GM18511 (cell line): ENCODE measurements around the gene AP1B1.

Experiments
- ATAC-seq: cut with Tn5 transposase; IDR thresholded peaks from one replicate; pipeline ENCODE4 v1.9.1; 2021; ENCODE audit warnings: mild to moderate bottlenecking, moderate library complexity; ENCODE audit not compliant: unreplicated experiment

Gene AP1B1

DNA sequence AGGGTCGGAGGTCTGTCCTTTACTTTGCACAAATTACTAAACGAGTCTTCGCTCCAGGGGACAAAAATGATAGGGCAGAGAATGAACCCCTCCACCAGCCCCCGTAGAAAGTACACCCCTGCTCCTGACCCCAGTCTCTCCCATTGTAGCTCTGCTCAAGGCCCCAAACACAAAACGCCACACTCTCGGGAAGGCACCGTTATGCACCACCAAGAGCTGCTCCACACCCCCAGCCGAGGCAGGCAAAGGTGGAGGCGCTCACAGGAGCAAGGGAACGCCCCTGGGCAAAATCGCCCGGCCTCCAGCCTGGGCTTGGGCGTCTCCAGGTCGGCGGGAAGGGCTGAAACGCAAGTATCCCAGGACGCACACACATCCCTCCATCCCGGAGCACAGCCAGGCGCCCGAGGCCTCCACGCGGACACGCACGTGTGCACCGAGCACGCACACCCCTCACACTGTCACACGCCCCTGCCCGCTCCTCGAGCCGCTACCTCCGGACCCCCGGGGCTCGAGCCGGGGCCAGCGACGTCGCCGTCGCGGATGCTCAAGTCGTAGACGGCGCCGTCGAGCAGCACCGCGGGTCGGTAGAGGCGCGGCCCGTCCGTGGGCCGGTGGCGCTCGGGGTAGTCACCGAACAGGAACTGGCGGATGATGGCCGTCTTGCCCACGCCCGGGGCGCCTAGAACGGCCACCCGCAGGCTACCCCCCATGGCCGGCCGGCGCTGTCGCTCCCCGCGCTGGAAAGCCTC, 73.7 kb downstream of the AP1B1 start:
- ATAC-seq, result no peak

DNA sequence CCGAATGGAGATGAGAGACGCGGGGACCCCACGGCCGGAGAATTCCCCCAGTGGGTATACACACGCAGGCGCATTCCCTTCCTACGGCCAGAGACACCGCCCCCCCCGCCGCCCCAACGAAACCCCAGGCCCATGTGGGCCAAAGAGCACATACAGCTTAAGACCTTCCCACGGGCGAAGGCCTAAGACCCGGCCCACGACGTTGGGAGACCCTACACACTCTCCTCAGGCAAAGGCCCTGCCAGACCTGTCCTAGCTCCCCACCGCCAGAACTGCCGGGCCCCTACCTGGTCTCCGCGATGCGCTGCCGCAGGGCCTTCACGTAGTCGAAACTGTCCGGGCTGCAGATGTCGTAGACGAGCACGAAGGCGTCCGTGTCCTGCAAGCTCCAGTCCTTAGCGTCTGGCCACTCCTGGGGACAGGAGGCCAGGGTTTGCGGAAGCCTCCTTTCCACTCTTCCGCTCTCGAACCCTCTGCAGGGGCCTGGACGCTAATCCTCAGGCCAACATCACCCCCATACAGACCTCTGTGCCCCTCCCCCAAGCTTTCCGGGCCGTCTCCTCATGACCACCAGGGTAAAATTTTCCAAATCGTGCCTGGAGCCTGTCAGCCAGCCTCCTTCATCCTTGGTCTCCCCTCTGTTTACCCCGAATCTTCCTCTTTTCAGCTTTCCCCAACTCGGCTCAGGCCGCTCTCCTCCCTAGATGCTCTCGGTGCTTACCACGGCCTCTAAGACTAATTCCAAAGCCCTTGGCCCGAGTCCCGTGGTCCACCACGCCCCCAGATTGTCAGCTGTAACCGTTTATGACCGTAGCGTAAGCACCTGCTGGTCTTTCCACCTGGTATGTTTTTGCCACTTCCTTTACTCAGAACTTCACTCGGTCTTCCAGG, 74.5 kb downstream of the AP1B1 start:
- ATAC-seq, result no peak

DNA sequence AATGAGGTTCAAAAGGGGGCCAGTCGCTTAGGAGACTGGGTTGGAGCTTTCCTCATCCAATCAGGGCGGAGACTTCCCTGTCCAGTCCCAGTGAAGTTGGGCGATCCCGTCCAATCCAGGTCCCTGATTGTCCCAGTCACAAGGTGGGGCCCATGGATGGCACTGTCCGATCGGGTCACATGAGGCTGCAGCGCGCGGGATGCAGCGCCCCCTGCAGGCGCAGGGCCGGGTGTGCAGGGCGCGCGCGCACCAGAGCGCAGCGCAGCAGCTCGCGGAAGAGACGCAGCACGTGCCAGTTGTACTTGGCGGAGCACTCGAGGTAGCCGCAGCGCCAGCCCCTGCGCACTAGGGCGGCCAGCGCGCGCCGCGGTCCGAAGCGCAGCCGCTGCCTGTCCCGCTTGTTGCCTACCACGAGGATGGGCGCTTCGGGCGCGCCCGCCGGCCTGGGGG, 75.2 kb downstream of the AP1B1 start:
- no peak for ATAC-seq

DNA sequence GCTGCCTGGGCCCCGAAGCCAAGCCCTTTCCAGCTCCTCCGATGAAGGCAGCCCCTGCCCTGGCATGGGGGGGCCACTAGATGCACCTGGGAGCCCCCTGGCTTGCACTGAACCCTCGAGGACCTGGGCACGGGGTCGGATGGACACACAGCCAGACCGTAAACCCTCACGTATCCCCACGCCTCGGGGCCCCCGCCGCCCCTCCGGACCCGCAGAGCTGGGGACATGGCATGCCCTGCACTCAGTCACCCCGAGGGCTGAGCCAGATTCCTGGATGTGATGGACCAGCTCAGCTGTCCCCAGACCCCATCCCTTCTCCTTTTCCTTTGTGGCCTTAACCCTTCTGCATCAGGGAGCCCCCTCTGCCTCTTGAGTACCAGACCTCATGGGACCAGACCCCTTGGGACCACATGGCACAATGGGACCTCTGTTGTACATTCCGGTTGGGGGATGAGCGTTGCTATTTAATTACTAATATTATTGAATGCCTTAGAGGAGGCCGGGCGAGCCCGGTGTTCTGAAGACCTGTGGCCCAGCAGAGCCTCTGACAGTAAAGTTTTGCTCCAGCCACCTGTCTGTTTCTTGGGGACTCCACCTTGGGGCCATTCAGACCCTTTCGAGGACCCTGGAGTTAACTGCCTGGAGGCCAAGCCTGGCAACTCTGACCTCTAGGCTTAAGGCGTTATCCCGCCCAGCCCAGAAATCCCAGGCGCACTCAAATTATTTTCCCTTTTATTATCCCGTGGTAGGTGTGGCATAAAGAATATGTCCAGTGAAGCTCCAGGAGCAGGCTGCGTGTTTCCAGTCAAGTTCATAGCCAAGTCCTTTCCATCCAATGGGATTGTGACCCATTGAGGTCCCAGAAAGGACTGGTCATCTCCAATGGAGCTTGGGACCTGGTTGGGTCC, 75.9 kb downstream of the AP1B1 start:
- no peak for ATAC-seq

DNA sequence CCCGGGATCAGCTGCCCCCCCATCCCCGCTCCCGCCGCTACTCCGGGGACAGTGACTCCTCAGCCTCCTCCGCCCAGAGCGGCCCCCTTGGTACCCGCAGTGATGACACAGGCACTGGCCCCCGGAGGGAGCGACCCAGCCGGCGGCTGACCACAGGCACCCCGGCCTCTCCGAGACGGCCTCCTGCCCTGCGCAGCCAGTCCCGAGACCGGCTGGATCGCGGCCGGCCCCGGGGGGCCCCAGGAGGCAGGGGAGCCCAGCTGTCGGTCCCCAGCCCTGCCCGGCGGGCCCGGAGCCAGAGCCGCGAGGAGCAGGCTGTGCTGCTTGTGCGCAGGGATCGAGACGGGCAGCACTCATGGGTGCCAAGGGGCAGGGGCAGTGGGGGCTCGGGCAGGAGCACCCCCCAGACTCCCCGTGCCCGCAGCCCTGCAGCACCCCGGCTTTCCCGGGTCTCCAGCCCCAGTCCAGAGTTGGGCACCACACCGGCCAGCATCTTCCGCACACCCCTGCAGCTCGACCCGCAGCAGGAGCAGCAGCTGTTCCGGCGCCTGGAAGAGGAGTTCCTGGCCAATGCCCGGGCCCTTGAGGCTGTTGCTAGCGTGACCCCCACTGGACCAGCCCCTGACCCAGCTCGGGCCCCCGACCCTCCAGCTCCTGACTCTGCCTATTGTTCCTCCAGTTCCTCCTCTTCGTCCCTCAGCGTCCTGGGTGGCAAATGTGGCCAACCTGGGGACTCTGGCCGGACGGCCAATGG, 76.7 kb downstream of the AP1B1 start:
- no peak for ATAC-seq

DNA sequence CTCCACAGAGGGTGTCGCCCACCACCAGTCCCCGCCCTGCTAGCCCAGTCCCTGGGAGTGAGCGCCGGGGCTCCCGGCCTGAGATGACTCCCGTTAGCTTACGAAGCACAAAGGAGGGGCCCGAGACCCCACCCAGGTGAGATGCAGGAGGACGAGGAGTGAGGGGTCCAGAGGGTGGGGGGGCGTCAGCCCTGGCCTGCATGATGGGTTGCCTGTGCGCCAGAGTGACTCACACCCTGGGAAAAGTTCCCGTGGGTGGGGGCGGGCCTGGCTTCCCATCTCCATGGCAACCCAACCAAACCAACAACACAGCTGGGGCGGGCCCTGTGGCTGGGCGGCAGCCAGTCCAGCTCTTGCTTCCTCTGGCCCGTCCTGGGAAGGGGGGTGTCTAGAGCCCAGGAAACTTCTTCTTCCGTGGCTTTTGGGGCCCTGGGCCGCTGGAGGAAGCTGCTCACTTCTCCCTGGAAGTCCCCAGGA, 77.5 kb downstream of the AP1B1 start:
- ATAC-seq, result no peak

DNA sequence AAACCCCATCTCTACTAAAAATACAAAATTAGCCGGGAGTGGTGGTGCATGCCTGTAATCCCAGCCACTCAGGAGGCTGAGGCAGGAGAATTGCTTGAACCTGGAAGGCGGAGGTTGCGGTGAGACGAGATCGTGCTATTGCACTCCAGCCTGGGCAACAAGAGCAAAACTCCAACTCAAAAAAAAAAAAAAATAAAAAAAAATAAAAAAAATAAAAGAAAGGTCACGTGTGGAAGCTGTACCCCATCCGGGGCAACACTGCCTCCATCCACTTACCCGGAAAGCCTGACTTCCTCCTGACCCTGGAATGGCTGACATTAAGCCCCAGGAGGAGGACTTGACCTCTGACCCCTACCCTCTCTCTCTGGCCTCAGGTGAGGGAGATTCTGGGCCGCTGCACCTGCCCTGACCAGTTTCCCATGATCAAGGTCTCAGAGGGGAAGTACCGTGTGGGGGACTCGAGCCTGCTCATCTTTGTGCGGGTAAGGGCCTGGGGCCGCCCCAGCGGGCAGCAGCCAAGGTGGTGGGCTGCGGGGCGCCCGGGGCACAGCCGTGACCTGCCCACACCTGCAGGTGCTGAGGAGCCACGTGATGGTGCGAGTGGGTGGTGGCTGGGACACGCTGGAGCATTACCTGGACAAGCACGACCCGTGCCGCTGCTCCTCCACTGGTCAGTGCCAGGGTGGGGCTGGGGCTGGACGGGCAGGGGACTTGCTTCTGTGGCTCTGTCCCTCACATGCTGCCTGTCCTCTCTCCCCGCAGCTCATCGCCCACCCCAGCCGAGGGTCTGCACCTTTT, 78.1 kb downstream of the AP1B1 start:
- ATAC-seq, result no peak

DNA sequence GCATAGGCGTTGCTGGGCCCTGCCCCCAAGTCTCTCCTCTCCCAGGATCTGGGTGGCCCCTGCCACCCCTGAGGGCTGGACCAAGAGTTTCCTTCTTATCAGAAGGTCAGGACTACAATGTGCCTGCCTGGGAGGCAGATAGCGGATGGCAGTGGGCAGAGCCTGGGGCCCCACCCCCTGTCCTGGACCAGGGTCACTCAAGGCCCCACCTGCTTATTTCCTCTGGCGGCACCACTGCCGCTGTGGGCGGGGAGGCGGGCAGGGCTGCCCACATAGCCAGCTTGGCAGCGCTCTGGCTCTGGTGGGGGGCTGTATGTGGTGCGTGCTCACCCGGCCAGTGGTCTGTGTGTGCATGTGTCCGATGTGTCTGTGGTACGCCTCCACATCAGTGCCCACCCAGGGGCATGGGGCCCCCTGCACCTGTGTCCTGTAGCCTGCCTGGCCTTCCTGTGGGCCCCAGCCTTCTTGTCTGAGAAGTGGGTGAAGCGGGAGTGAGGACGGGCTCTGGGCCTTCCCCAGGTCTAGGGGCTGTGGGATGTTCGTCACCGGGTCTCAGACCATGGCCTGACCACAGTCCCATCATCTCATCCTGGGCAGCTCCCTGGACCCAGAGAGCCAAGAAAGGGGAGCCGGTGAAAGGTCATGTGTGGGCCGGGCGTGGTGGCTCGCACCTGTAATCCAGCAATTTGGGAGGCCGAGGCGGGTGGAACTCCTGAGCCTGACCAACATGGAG, 78.9 kb downstream of the AP1B1 start:
- no peak for ATAC-seq

DNA sequence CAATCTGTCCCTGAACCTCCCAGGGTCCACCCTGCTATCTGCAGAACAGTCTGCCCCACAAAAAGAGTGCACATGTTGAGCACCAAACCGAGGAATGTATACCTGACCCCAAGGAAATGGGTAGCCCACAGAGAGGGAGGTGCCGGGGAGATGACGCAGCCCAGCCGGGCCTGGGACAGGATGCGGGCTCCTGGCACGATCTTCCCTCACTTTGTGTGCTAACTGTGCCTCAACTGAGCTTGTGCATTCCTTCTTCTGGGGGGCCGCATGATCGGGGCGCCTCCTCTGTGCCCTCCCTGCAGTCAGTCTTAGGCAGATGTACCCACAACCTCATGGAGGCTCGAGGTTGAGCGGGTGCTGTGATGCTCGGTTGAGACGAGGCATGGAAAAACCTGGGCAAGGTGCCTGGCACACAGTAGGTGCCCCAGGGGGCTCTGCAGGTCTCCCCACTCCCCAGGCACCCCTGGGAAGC, 79.5 kb downstream of the AP1B1 start:
- no peak for ATAC-seq

DNA sequence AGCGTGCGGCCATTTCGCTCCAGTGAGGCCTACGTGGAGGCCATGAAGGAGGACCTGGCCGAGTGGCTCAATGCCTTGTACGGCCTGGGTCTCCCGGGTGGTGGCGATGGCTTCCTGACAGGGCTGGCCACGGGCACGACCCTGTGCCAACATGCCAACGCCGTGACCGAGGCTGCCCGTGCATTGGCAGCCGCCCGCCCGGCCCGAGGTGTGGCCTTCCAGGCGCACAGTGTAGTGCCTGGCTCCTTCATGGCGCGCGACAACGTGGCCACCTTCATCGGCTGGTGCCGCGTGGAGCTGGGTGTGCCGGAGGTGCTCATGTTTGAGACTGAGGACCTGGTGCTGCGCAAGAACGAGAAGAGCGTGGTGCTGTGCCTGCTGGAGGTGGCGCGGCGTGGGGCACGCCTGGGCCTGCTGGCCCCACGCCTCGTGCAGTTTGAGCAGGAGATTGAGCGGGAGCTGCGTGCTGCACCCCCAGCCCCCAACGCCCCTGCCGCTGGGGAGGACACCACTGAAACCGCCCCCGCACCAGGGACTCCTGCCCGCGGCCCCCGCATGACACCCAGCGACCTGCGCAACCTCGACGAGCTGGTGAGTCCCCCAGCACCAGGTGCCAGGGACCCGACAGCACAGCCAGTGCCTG, 80.1 kb downstream of the AP1B1 start:
- no peak for ATAC-seq

DNA sequence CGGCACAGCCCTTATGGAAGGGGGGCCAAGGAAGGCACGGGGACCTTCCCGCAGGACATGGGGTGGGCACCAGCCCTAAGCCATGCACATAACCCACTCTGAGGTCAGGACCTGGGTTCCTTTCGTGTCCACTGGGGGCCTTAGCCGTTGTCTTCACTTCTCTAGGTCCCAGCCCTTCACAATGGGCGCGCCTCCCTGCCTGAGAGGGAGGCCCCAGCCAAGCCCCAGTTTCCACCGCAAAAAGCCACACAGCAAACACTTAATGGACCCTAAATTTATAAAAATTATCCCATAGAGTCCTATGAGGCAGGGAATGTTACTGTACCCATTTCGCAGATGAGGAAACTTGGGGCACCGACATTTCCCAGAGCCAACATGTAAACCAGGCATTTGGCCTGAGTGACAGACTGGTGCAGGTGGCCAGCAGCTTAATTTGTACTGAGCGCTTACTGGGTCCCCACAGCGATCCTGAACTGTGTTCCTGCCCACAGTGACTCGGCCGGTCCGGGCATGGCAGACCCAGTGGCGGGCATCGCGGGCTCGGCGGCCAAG, 80.7 kb downstream of the AP1B1 start:
- ATAC-seq, result no peak

DNA sequence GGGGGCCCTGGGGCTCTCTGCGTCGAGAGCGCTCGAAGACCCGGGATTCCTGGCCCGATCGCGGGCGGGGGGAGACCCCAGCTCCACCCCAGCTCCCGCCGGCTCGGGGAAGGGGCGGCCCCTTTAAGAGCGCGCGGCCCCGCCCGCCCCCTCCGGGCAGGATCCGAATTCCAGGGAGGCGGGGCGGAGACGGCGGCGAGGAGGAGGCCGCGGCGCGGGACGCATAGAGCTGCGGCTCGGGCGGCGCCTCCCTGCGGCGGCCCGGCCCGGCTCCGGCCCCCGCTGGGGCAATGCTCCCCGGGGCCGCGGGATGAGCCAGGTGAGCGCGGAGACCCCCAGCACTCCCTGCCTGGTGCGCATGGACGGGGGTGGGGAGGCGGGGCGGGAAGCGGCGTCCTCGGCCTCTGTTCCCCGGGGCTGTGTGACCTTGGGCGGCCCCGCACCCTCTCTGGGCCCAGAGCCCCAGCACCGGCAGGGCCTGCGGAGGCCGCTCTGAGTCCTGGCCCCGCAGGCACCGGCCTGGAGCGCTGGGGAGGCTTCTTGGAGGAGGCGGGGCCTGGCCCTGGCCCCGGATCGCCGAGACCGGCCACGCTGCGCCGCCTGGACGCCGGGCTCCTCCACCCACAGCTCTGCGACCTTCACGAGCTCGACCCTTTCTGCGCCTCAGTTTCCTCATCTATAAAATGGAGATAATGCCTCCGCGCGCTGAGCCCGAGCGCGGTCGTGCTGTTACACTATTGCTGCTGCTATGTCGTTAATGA, 81.4 kb downstream of the AP1B1 start:
- ATAC-seq, result no peak

DNA sequence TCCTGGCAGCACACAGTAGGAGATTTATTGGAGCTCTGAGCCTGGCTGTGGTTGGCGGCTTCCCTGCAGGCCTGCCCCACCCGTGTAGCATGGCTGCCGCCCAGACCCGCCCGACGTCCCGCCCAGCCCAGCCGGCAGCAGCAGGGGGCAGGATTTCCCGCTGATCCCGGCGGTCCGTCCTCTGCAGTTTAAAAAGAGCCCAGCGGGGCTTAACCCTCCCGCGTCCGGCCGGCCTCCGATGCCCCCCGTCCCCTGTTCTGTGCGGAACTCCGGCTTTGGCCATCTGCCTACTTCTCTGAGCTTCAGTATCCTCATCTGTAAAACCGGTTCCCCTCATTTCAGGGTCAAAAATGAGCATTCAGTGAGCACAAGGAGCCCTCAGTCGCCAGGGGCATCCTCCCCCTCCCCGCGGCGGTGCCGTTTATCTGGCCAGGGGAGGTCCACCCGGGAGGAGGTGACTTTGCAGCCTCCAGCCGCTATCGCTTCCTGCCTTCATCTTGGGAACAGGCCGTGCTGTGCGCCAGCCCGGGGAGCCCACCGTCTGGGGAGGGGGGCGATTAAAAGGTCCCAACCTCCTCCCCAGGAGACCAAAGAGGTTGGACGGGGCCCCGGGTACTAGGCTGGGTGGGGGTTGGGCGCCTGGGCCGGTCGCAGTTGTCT, 82.1 kb downstream of the AP1B1 start, which contains the start of gene GAS2L1:
GAS2L1 (plus strand) TSS at position 476 of the 660 bp plus-strand sequence. CDS start 1,456 bp downstream, outside the sequence.
- ATAC-seq, result no peak

DNA sequence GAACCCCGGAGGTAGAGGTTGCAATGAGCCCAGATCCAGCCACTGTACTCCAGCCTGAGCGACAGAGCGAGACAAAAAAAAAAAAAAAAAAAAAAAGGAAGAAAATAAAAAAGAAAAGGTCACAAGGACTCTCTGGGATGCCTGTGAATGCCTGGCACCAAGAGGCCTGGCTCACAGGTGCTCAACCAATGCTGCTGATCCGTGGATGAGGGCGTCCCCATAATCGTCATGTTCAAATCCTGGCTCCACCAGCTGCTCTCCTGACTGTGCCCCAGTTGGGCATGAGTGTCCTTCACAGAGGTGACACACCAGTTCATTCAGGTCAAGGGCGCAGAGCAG, 82.6 kb downstream of the AP1B1 start:
- ATAC-seq, result no peak

DNA sequence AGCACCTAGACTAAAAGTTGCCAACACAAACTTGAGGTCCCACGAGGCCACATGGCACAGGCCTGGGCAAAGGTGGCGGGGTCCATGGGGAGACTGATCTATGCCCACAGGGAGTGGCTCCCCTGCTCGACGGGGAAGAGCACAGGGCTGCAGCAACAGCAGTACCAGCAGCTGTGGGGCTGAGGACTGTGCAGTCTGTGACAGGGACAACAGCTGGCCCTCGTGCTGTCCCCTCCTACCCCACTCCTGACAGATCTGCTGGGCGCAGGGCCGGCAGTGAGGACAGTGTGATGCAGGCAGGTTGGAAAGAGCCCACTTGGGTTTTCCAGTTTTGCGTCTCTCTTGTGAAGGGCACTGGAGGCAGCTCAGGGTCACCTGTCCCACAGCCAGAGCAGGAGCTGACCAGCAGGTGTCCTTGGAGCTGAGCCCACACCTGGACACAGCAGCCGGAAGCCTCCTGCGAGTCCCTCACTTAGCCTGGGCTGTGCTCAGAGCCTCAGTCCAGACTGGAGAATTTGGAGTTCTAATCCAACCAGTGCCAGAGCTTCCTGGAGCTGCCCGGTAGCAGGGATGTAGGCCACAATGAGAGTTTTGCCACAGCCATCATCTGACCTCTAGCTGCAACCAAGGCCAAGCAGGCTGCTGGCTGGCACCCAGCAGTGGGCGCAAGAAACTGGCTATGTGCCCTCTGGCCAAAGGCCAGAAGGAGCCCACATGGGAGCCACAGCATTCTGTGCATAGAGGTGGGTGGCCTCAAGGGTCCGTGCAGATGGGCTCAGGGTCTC, 85.5 kb downstream of the AP1B1 start:
- ATAC-seq, result no peak

DNA sequence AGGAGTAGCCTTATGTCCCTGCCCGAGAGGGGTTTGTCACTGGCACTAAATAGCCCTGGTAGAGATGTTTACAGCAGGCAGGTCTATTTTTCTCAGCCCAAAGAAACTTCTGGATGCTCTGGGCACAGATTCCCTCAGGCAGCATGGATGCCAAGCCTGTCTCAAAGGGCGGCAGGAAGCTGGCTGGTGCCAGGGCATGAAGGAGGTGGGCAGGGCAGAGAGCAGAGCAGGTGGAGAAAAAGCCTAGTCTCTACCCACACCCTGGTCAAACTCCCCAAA, 86.0 kb downstream of the AP1B1 start:
- no peak for ATAC-seq
